NCI-H2196 (cell line): Measurements from ENCODE around the gene EPAS1.

ENCODE experiments used
- DNase-seq: peaks from one replicate; lab custom pipeline; 2025; ENCODE audit not compliant: unreplicated experiment; lab: John Stamatoyannopoulos, UW

EPAS1 gene

GRCh38 chr2:46319711-46320110 is 22.5 kb downstream of the EPAS1 start:
- no peak for DNase-seq

GRCh38 chr2:46320141-46320567 is 22.9 kb downstream of the EPAS1 start:
- DNase-seq: no peak

- DNase-seq: no peak
Measured at GRCh38 chr2:46323730-46324129, 26.5 kb downstream of the EPAS1 start.

GRCh38 chr2:46325182-46325928 is 28.1 kb downstream of the EPAS1 start:
- DNase-seq: no peak

GRCh38 chr2:46326231-46326980 is 29.2 kb downstream of the EPAS1 start:
- no peak for DNase-seq

GRCh38 chr2:46327627-46328026 is 30.4 kb downstream of the EPAS1 start:
- DNase-seq: no peak

- no peak for DNase-seq
Measured at GRCh38 chr2:46328291-46328690, 31.1 kb downstream of the EPAS1 start.

GRCh38 chr2:46328829-46329228 is 31.6 kb downstream of the EPAS1 start:
- no peak for DNase-seq

- DNase-seq: no peak
Measured at GRCh38 chr2:46329340-46329739, 32.1 kb downstream of the EPAS1 start.

- DNase-seq: no peak
Measured at GRCh38 chr2:46329803-46330775, 32.9 kb downstream of the EPAS1 start.

GRCh38 chr2:46331109-46331766 is 34.0 kb downstream of the EPAS1 start:
- no peak for DNase-seq

- DNase-seq: no peak
Measured at GRCh38 chr2:46332686-46333281, 35.6 kb downstream of the EPAS1 start.

- DNase-seq: no peak
Measured at GRCh38 chr2:46333912-46334311, 36.7 kb downstream of the EPAS1 start.

- DNase-seq: no peak
Measured at GRCh38 chr2:46334389-46335271, 37.4 kb downstream of the EPAS1 start.

GRCh38 chr2:46335391-46336282 is 38.4 kb downstream of the EPAS1 start:
- no peak for DNase-seq

GRCh38 chr2:46336283-46336959 is 39.2 kb downstream of the EPAS1 start:
- DNase-seq: no peak

GRCh38 chr2:46337208-46337994 is 40.2 kb downstream of the EPAS1 start:
- DNase-seq: no peak
